Gastroesophageal sphincter (tissue), 3 donors: ENCODE data around the gene TBC1D24.

ENCODE experiments used
- CTCF ChIP-seq, 4 experiments: fragments of 200-600 bp in 2 of 4; fragments of 450-650 bp in 2 of 4; sonication (generic) in 1 of 4; IDR thresholded peaks; one replicate each; pipeline ENCODE4 v1.5.1; 2017 to 2019; ENCODE audit warnings: antibody characterized with exemption in 4 of 4, mild to moderate bottlenecking in 2 of 4, moderate library complexity in 2 of 4
- POLR2AphosphoS5 ChIP-seq: sonication (generic); formaldehyde crosslinking; IDR thresholded peaks from one replicate; pipeline ENCODE4 v1.6.1; 2017; ENCODE audit warnings: antibody characterized with exemption

GRCh38 chr16:2482249-2482648 lies 7.3 kb downstream of the TBC1D24 start:
- TF ChIP-seq CTCF (IDR thresholded peaks at IDR 0.05) (no peak), POLR2AphosphoS5 (no peak)
